Natural killer cell (primary cell): ENCODE results near the gene CCDC91. TPM values are rescaled to one million over a fixed set of nuclear protein-coding genes. Genes with fewer than 3 reads are reported as not detected.

Source experiments
- ATAC-seq, 3 donors: fragments of 150-1000 bp in 2 of 3; fragments of 200-7000 bp in 1 of 3; cut with Tn5 transposase; 1 replicate in 1 of 3; 2 replicates in 2 of 3; pipeline ENCODE4 v1.10.0; 2021; ENCODE audit warnings: mild to moderate bottlenecking in 2 of 3, moderate library complexity in 2 of 3
- DNase-seq, 2 donors: peaks; one replicate each; pipeline versions ENCODE4 v3.0.0 to v3.0.0-alpha.2; 2013 to 2021; ENCODE audit warnings: mixed read lengths in 1 of 2
- H3K27ac ChIP-seq: one replicate; pipeline ENCODE4 v1.5.1; 2013; ENCODE audit warnings: mild to moderate bottlenecking, low read length
- H3K27me3 ChIP-seq: one replicate; pipeline ENCODE4 v1.6.1; 2013; ENCODE audit warnings: low read length; ENCODE audit not compliant: control insufficient read depth, insufficient read depth
- H3K36me3 ChIP-seq: one replicate; pipeline ENCODE4 v1.6.1; 2013; ENCODE audit warnings: low read length; ENCODE audit not compliant: control insufficient read depth, insufficient read depth
- H3K4me1 ChIP-seq: one replicate; pipeline ENCODE4 v1.6.1; 2013; ENCODE audit warnings: low read length; ENCODE audit not compliant: control insufficient read depth, insufficient read depth
- H3K4me3 ChIP-seq: one replicate; pipeline ENCODE4 v1.5.1; 2013; ENCODE audit warnings: low read length
- H3K9me3 ChIP-seq: one replicate; pipeline ENCODE4 v1.6.1; 2013; ENCODE audit warnings: low read length; ENCODE audit not compliant: control insufficient read depth, insufficient read depth
- H3K27ac Mint-ChIP-seq, 2 donors: one replicate each; pipeline ENCODE4 v1.8.0; 2022; ENCODE audit warnings: mild to moderate bottlenecking in 2 of 2, mixed read lengths in 2 of 2, moderate library complexity in 1 of 2
- H3K27me3 Mint-ChIP-seq, 2 donors: one replicate each; pipeline ENCODE4 v1.8.0; 2022; ENCODE audit warnings: low read depth in 2 of 2, mixed read lengths in 2 of 2
- H3K36me3 Mint-ChIP-seq: one replicate; pipeline ENCODE4 v1.8.0; 2022; ENCODE audit warnings: mixed read lengths
- H3K4me1 Mint-ChIP-seq, 2 donors: one replicate each; pipeline ENCODE4 v1.8.0; 2022; ENCODE audit warnings: mixed read lengths in 2 of 2
- H3K4me3 Mint-ChIP-seq: one replicate; pipeline ENCODE4 v1.8.0; 2022; ENCODE audit warnings: mild to moderate bottlenecking, moderate library complexity, mixed read lengths
- H3K9me3 Mint-ChIP-seq, 2 donors: one replicate each; pipeline ENCODE4 v1.8.0; 2022; ENCODE audit warnings: mixed read lengths in 2 of 2
- WGBS: methylation state at CpG from one replicate; pipeline ENCODE4 v1.1.7; 2013; ENCODE audit warnings: missing lambda C conversion rate; ENCODE audit not compliant: insufficient coverage; 5-methylcytosine and 5-hydroxymethylcytosine counted together
- intact Hi-C: fragments of 100-400 bp; cut with micrococcal nuclease; formaldehyde crosslinking; loops from one replicate; pipeline ENCODE4 v1.14.2; 2022
- total RNA-seq, 4 donors: library from RNA; stranded (reverse); fragments of 120-200 nt in 1 of 4; gene quantifications; one replicate each; pipeline versions ENCODE4 v1.2.3 to v1.2.4, GENCODE V29; 2013 to 2022
- TF ChIP-seq, protein P1 (sequence below): fragments of 200-600 bp; IDR thresholded peaks from one replicate; pipeline ENCODE4 v1.8.0; 2022; ENCODE audit warnings: antibody characterized with exemption

Gene CCDC91
- total RNA-seq, 3 donors from 2014 or later (not counting 1 experiment from before 2014, with no cell fraction given) = 48.8 to 65.8 (median 60.2) TPM

GRCh38 chr12:28383368-28383767 is 193.1 kb downstream of the CCDC91 start:
- Histone ChIP-seq H3K27ac (no peak overlapping the region), H3K36me3 (no peaks in the 10 kb centered on the region), H3K9me3 (no peaks in the 10 kb centered on the region), H3K4me1 (no peaks in the 10 kb centered on the region), H3K27me3 (no peaks in the 10 kb centered on the region), H3K4me3 (no peak overlapping the region)
- no peaks in the 10 kb centered on the region for H3K27me3 Mint-ChIP-seq
- DNase-seq (no peak), ATAC-seq (no peak)
- H3K4me1 Mint-ChIP-seq = peaks cover 6 to 7% of the 10 kb centered on the region in 2 donors
- H3K9me3 Mint-ChIP-seq = no peaks in the 10 kb centered on the region
- WGBS = 100% methylated on average over 1 of the region's 1 CpG
- TF ChIP-seq, protein P1, sequence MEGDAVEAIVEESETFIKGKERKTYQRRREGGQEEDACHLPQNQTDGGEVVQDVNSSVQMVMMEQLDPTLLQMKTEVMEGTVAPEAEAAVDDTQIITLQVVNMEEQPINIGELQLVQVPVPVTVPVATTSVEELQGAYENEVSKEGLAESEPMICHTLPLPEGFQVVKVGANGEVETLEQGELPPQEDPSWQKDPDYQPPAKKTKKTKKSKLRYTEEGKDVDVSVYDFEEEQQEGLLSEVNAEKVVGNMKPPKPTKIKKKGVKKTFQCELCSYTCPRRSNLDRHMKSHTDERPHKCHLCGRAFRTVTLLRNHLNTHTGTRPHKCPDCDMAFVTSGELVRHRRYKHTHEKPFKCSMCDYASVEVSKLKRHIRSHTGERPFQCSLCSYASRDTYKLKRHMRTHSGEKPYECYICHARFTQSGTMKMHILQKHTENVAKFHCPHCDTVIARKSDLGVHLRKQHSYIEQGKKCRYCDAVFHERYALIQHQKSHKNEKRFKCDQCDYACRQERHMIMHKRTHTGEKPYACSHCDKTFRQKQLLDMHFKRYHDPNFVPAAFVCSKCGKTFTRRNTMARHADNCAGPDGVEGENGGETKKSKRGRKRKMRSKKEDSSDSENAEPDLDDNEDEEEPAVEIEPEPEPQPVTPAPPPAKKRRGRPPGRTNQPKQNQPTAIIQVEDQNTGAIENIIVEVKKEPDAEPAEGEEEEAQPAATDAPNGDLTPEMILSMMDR = no peak
- H3K4me3 Mint-ChIP-seq = no peak overlapping the region
- peaks cover 4% of the 10 kb centered on the region for H3K36me3 Mint-ChIP-seq
- intact Hi-C loops = no loop called here
- H3K27ac Mint-ChIP-seq = no peak overlapping the region

DNA sequence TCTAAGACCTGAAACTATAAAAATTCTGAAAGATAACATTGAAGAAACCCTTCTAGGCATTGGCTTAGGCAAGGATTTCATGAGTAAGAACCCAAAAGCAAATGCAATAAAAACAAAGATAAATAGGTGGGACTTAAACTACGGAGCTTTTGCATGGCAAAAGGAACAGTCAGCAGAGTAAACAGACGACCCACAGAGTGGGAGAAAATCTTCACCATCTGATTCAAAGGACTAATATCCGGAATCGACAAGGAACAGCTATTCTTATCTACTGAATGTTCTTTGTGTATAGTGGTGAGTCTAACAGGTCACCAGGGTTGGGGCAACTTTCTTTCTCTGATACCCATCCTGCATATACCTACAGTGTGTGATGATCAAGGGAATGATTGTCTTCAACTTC is 198.6 kb downstream of the CCDC91 start:
- intact Hi-C loops = no loop called here
- Histone ChIP-seq H3K4me1 (no peaks in the 10 kb centered on the region), H3K27me3 (no peaks in the 10 kb centered on the region), H3K4me3 (no peak overlapping the region), H3K36me3 (peaks cover 8% of the 10 kb centered on the region), H3K9me3 (no peaks in the 10 kb centered on the region), H3K27ac (no peak overlapping the region)
- H3K9me3 Mint-ChIP-seq = no peaks in the 10 kb centered on the region
- TF ChIP-seq, protein P1 = no peak
- no peaks in the 10 kb centered on the region for H3K27me3 Mint-ChIP-seq
- H3K4me1 Mint-ChIP-seq = no peaks in the 10 kb centered on the region
- H3K4me3 Mint-ChIP-seq = no peak overlapping the region
- peaks cover 12% of the 10 kb centered on the region for H3K36me3 Mint-ChIP-seq
- DNase-seq (no peak), ATAC-seq (no peak)
- WGBS = 90% methylated on average over 2 of the region's 4 CpGs
- no peak overlapping the region for H3K27ac Mint-ChIP-seq

- Mint-ChIP-seq H3K27ac (no peak overlapping the region), H3K27me3 (no peaks in the 10 kb centered on the region), H3K36me3 (peaks cover 12% of the 10 kb centered on the region), H3K4me3 (no peak overlapping the region), H3K4me1 (no peaks in the 10 kb centered on the region), H3K9me3 (no peaks in the 10 kb centered on the region)
- no peaks in the 10 kb centered on the region for H3K4me1 ChIP-seq
- DNase-seq (no peak), ATAC-seq (no peak)
- TF ChIP-seq, protein P1 = no peak
- WGBS = no CpG with 5 or more reads among the region's 1 CpG
- intact Hi-C loops = no loop called here
- H3K27me3 ChIP-seq = no peaks in the 10 kb centered on the region
- peaks cover 9% of the 10 kb centered on the region for H3K36me3 ChIP-seq
- H3K27ac ChIP-seq = no peak overlapping the region
- no peaks in the 10 kb centered on the region for H3K9me3 ChIP-seq
- H3K4me3 ChIP-seq = no peak overlapping the region
Observed at GRCh38 chr12:28390206-28390605, 199.9 kb downstream of the CCDC91 start.

DNA sequence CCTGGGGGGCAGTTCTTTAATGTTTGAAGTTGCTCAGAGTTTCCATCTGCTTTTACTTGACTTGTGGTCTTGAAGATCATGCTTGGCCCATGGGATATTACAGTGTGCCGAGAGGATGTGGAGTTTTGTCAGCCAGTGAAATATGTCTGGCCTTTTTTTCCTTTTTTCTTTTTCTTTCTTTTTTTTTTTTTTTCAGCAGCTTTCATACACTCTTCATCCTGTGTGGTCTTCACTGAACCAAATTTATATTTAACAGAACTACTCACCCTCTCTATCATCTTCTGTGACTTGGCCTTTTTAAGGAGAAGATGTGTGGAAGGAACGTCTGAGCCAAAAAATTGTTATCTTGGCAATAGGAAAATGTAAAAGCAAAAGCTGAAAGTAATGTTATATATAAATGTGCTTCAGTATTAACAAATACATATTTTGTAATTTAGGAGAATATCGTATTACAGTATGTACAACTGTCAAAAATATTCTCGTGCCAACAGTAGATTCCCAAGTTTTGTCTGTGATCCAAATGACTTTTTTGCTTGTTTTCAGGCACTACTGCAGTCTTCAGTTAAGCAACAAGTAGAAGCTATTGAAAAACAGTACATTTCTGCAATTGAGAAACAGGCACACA is 200.6 kb downstream of the CCDC91 start:
- H3K27ac Mint-ChIP-seq = no peak overlapping the region
- H3K4me3 Mint-ChIP-seq = no peak overlapping the region
- no peaks in the 10 kb centered on the region for H3K4me1 Mint-ChIP-seq
- TF ChIP-seq, protein P1 = no peak
- DNase-seq (no peak), ATAC-seq (no peak)
- no peak overlapping the region for H3K27ac ChIP-seq
- no peaks in the 10 kb centered on the region for H3K9me3 ChIP-seq
- no peaks in the 10 kb centered on the region for H3K4me1 ChIP-seq
- no peaks in the 10 kb centered on the region for H3K9me3 Mint-ChIP-seq
- H3K36me3 ChIP-seq = peaks cover 12% of the 10 kb centered on the region
- 92% methylated on average over 3 of the region's 4 CpGs for WGBS
- no peak overlapping the region for H3K4me3 ChIP-seq
- intact Hi-C loops = no loop called here
- H3K27me3 Mint-ChIP-seq = no peaks in the 10 kb centered on the region
- H3K27me3 ChIP-seq = no peaks in the 10 kb centered on the region
- peaks cover 12% of the 10 kb centered on the region for H3K36me3 Mint-ChIP-seq
